Measurements from ENCODE around the gene SP7. TPM values are rescaled to one million over a fixed set of nuclear protein-coding genes. Genes with fewer than 3 reads are reported as not detected.

Gene SP7
- total RNA-seq, 1 experiment from 2014 or later, result not detected

DNA sequence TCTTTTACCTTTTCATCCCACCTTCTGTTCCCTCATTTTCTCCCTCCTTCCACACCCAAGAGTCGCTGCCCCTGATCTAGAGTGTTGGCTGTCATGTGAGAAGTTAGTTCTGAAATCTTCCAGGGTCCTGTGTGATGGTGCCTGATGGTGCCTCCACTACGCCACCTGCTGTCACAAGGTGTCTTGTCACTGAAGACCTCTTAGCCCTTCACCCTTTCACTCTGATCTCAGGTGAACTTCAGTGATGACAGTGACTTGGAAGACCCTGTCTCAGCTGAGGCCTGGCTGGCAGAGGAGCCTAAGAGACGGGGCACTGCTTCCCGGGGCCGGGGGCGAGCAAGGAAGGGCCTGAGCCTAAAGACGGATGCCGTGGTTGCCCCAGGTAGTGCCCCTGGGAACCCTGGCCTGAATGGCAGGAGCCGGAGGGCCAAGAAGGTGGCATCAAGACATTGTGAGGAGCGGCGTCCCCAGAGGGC, 48.4 kb downstream of the SP7 start:
- H3K36me3 Mint-ChIP-seq (ENCODE audit: insufficient read depth, unreplicated experiment), result peaks cover 20% of the 10 kb centered on the region
- H3K9me3 ChIP-seq, result no peaks in the 10 kb centered on the region
- no peaks in the 10 kb centered on the region for H3K27me3 Mint-ChIP-seq (ENCODE audit: insufficient read depth, unreplicated experiment)

DNA sequence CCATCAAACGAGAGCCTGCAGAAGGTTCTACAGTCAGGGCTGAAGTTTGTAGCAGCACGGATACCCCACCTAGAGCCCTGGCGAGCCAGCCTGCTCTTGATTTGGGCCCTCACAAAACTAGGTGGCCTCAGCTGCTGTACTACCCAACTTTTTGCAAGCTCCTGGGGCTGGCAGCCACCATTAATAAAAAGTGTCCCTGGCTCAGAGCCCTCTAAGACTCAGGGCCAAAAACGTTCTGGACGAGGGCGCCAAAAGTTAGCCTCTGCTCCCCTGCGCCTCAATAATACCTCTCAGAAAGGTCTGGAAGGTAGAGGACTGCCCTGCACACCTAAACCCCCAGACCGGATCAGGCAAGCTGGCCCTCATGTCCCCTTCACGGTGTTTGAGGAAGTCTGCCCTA, 49.7 kb downstream of the SP7 start:
- BruUV-seq (replicated peaks), result no TSS peak
- intact Hi-C loops (cut with micrococcal nuclease; ENCODE audit: unreplicated experiment), result loop anchor here (2.0 kb wide), 1 partner anchor 66 kb away; no protein-coding TSS in a partner anchor

More for the DNA sequence above, 48.4 kb downstream of the SP7 start:
- Mint-ChIP-seq H3K9me3 (ENCODE audit: unreplicated experiment) (no peaks in the 10 kb centered on the region), H3K4me3 (ENCODE audit: unreplicated experiment) (no peak overlapping the region), H3K27ac (ENCODE audit: unreplicated experiment) (no peak overlapping the region), H3K4me1 (ENCODE audit: low read depth, unreplicated experiment) (no peaks in the 10 kb centered on the region)
- Histone ChIP-seq H3K4me1 (no peaks in the 10 kb centered on the region), H3K27me3 (replicated peaks; ENCODE audit: control insufficient read depth, insufficient read depth, low read length) (no peaks in the 10 kb centered on the region), H3K36me3 (ENCODE audit: control insufficient read depth, insufficient read depth, low read length) (peaks cover 2% of the 10 kb centered on the region; the same call in 1 of the 2 replicates), H3K4me3 (ENCODE audit: low read depth, low read length) (no peak overlapping the region)
- intact Hi-C loops (cut with micrococcal nuclease; ENCODE audit: unreplicated experiment), result loop anchor here (1.0 to 2.0 kb wide), 3 partner anchors 67 to 221 kb away; no protein-coding TSS in a partner anchor
- POLR2A ChIA-PET, result no interaction called here
- CTCF ChIA-PET, result interaction anchor here (0.5 to 4.8 kb wide), 4 partner anchors 33 to 75 kb away, joined by 3 to 41 read pairs (median 4); partner anchors contain the start of gene AAAS
- DNase-seq, result peak; percentile 65 to 76
- TF ChIP-seq, protein P1, sequence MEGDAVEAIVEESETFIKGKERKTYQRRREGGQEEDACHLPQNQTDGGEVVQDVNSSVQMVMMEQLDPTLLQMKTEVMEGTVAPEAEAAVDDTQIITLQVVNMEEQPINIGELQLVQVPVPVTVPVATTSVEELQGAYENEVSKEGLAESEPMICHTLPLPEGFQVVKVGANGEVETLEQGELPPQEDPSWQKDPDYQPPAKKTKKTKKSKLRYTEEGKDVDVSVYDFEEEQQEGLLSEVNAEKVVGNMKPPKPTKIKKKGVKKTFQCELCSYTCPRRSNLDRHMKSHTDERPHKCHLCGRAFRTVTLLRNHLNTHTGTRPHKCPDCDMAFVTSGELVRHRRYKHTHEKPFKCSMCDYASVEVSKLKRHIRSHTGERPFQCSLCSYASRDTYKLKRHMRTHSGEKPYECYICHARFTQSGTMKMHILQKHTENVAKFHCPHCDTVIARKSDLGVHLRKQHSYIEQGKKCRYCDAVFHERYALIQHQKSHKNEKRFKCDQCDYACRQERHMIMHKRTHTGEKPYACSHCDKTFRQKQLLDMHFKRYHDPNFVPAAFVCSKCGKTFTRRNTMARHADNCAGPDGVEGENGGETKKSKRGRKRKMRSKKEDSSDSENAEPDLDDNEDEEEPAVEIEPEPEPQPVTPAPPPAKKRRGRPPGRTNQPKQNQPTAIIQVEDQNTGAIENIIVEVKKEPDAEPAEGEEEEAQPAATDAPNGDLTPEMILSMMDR (IDR thresholded peaks at IDR 0.05; ENCODE audit: insufficient read depth in 1 of 2, low read depth in 1 of 2, low read length in 1 of 2, severe bottlenecking in 1 of 2, unreplicated experiment in 1 of 2), result peak; percentile 72 to 76
- BruUV-seq (replicated peaks), result no TSS peak

DNA sequence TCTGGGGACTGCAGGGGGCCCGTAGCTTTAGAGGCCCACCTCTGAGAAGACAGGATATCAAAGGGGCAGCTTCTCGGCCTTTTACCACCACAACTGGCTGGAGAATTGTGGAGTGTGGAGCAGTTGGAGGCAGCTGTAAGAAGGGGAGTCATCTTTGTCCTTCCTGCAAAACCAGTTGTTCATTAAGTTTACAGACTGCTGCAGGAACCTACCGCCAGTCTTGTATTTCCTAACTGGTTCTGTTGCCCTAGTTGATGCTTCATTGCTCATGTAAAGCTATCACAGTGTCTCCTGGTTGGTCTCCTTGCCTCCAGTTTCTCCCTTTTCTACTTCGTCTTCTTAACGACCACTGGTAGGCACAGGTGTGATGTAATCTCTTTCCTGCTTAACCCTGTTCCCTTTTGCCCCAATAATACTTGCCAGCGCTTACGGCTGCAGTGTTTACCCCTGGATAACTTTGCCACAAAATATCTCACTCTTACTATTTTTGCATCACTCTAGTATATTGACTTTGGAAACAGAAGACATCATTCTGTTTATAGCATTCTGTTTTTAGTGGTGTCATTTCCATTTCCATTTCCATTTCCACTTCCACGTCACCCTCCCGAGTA, 56.2 kb downstream of the SP7 start:
- Mint-ChIP-seq H3K27me3 (ENCODE audit: insufficient read depth, unreplicated experiment) (no peaks in the 10 kb centered on the region), H3K4me1 (ENCODE audit: low read depth, unreplicated experiment) (no peaks in the 10 kb centered on the region), H3K9me3 (ENCODE audit: unreplicated experiment) (no peaks in the 10 kb centered on the region), H3K36me3 (ENCODE audit: insufficient read depth, unreplicated experiment) (peaks cover 21% of the 10 kb centered on the region), H3K27ac (ENCODE audit: unreplicated experiment) (no peak overlapping the region), H3K4me3 (ENCODE audit: unreplicated experiment) (no peak overlapping the region)
- CTCF ChIA-PET, result interaction anchor here (1.1 to 1.7 kb wide), 2 partner anchors 41 to 68 kb away, joined by 3 to 4 read pairs; partner anchors contain the start of gene AAAS
- no TSS peak for BruUV-seq (replicated peaks)
- Histone ChIP-seq H3K4me1 (no peaks in the 10 kb centered on the region), H3K9me3 (no peaks in the 10 kb centered on the region), H3K4me3 (ENCODE audit: low read depth, low read length) (no peak overlapping the region), H3K36me3 (ENCODE audit: control insufficient read depth, insufficient read depth, low read length) (no peaks in the 10 kb centered on the region; the same call in 1 of the 2 replicates), H3K27me3 (replicated peaks; ENCODE audit: control insufficient read depth, insufficient read depth, low read length) (no peaks in the 10 kb centered on the region)
- DNase-seq, result no peak
- TF ChIP-seq, protein P1 (IDR thresholded peaks at IDR 0.05; ENCODE audit: insufficient read depth in 1 of 2, low read depth in 1 of 2, low read length in 1 of 2, severe bottlenecking in 1 of 2, unreplicated experiment in 1 of 2), result no peak
- intact Hi-C loops (cut with micrococcal nuclease; ENCODE audit: unreplicated experiment), result no loop called here
- POLR2A ChIA-PET, result interaction anchor here (0.5 kb wide), 1 partner anchor 99 kb away, joined by 6 read pairs; the partner anchor contains the start of genes CSAD and ZNF740

More for the DNA sequence above, 49.7 kb downstream of the SP7 start:
- no peaks in the 10 kb centered on the region for H3K9me3 ChIP-seq
- no peaks in the 10 kb centered on the region for H3K27me3 Mint-ChIP-seq (ENCODE audit: insufficient read depth, unreplicated experiment)
- no peak overlapping the region for H3K4me3 Mint-ChIP-seq (ENCODE audit: unreplicated experiment)
- TF ChIP-seq, protein P1 (IDR thresholded peaks at IDR 0.05; ENCODE audit: insufficient read depth in 1 of 2, low read depth in 1 of 2, low read length in 1 of 2, severe bottlenecking in 1 of 2, unreplicated experiment in 1 of 2), result no peak
- H3K4me1 Mint-ChIP-seq (ENCODE audit: low read depth, unreplicated experiment), result no peaks in the 10 kb centered on the region
- peaks cover 30% of the 10 kb centered on the region for H3K36me3 Mint-ChIP-seq (ENCODE audit: insufficient read depth, unreplicated experiment)
- H3K27me3 ChIP-seq (replicated peaks; ENCODE audit: control insufficient read depth, insufficient read depth, low read length), result no peaks in the 10 kb centered on the region
- ChIA-PET POLR2A (no interaction called here), CTCF (interaction anchor here (0.9 to 4.8 kb wide), 3 partner anchors 35 to 73 kb away, joined by 3 to 41 read pairs (median 6); partner anchors contain the start of gene AAAS)
- no peak for DNase-seq
- no peaks in the 10 kb centered on the region for H3K9me3 Mint-ChIP-seq (ENCODE audit: unreplicated experiment)
- peaks cover 2% of the 10 kb centered on the region; the same call in 1 of the 2 replicates for H3K36me3 ChIP-seq (ENCODE audit: control insufficient read depth, insufficient read depth, low read length)
- H3K27ac Mint-ChIP-seq (ENCODE audit: unreplicated experiment), result no peak overlapping the region
- no peaks in the 10 kb centered on the region for H3K4me1 ChIP-seq
- H3K4me3 ChIP-seq (ENCODE audit: low read depth, low read length), result no peak overlapping the region

All from Caco-2 (cell line).